ENCODE measurements around the gene NTN1.
"Not testable (repeated sequence)": the region's sequence is repeated elsewhere in the genome, so short reads cannot be mapped to it uniquely, and the experiment has no call there.

NTN1 gene

DNA sequence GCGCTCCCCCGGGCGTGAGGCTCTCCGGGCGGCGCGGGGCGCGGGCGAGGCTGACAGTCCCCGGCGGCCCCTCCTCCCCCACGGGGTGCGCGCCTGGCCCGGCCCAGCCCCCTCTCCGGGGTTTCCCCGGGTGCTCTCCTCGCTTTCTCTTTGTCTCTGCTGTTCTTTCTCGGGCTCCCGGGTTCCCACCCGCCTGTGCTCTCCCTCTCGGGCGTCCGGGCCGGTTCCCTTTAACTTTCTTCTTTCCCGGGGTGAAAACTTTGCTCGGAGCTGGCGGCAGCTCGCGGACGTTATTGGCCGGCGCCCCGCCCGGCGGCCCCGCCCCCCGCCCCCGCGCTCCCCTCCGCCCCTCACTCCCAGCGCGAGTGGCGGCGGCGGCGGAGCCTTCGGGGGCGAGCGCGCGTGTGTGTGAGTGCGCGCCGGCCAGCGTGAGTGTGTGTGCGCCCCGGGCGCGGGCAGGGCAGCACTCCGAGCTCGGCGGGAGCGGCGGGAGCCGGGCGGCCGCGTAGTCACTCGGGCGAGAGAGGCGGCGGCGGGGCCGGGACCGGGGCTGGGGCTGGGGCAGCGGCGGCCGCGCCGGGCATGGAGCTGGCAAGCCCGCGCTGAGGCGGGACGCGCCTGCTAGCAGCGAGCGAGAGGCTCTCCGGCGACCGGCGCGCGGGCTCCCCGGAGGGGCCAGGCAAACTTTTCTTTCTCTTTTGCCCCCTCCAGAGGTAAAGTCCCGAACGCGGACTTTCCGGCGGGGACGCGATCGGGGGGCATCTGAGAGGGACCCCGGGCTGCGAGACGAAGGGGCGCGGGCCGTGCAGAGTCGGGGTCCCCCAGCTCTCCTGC, at the start of gene NTN1:
TSS of gene NTN1 (plus strand) at position 353 of the 834 bp plus-strand sequence. CDS start 864 bp downstream, outside the sequence.
- peak; percentile 55 to 56 for DNase-seq

DNA sequence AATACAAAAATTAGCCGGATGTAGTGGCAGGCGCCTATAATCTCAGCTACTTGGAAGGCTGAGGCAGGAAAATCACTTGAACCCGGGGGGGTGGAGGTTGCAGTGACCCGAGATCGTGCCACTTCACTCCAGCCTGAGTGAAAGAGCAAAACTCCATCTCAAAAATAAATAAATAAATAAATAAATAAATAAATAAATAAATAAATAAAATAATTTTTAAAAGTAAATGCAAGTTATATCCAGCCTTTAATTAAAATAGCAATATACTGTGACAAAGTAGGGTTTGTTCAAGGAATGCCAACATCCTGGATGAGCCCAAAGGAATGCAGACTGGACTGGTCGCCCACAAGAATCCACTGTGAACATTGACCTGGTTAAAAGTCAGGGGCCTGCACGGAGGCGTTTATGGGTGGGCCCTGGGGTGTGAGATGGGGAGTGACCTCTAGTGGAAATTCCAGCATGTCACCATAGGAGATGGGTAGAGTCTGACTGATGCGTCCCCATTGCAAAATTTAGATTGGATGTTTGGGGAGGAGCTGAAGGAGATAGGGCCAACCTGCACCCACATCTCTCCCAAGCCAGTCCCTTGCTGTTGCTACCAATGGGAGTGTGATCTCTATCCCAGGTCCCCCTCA, 46.1 kb upstream of the NTN1 start:
- DNase-seq: no peak

GRCh38 chr17:8976638-8977037, 44.7 kb upstream of the NTN1 start:
- no peak for DNase-seq

DNA sequence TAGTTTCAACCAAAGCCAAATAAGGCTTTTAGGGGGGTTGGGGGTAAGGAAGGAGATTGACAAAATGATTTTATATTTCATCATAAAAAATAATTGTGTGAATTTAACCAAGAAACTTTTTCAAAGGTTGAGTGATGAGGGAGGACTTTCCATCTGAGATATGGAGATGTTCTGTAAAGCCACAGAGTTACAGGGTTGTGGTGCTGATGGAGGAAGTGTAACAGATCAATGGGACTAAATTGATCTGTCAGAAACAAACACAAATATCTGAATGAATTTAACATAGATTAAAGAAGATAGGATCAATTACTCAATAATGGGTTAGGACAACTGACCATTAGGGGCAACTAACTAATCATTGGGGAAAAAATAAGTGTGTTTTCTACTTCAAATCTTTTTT, 41.6 kb upstream of the NTN1 start:
- DNase-seq: no peak

DNA sequence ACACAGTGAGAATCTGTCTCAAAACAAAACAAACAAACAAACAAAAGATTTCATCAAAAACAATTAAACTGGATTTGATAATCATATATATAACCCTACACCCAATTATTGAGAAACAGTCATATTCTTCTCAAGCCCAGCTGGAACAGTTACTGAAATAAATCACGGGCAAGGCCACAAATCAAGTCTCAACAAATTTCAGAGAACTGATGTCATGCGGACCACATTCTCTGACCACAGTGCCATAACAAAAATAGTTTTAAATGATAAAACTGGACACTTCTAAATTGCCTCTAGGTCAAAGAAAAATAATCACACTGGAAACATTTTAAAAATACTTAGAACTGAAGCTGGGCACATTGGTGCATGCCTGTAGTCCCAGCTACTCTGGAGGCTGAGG, 39.9 kb upstream of the NTN1 start:
- no peak for DNase-seq

- DNase-seq: not testable (repeated sequence)
These were observed 37.1 kb upstream of the NTN1 start for GRCh38 chr17:8984225-8984624.

DNA sequence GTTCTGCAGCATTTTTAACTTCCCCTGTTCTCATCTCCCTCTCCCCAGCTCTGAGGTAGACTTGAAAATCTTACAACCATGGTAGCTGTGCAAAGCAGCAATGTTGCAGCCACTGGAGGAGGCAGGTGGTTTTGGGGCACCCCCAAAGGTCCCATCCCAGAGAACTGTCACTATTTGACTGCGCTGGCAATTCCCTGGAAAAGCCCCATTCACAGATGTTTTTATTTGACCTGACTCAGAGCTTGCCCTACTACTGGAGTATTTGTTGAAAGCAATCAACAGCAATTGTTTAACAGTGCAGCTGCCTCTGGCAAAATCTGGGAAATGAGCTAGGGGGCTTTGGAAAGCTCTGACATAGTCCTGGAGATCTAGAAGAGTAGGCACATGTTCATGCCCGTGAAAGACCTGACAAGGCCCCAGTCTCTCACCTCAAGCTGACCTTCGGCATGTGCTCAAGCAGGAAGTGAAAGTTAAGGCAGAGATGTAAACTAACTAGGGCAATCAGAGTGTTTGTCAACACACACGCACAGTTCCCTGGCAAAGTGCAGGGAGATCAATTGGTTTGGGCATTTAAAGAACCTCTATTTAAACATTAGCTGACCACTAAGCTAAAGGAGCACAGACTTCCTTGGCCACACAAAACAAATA, 36.1 kb upstream of the NTN1 start:
- no peak for DNase-seq

DNA sequence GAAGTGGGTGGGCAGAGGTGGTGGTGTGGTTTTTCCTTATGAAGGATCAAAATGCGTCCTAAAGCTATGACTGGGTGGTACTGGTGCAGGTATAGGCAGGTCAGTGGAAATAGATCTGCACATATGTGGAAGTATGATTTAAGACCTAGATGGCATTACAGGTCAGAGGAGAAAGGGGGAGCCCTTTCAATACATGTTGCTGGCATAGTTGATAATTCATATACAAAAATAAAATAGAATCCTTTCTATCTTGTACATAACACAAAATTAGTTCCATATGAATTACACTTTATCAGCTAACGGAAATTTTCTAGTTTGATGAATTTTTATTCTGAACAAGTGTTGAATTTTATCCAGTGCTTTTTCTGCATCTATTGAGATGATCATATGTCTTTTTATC, 35.0 kb upstream of the NTN1 start:
- no peak for DNase-seq

DNA sequence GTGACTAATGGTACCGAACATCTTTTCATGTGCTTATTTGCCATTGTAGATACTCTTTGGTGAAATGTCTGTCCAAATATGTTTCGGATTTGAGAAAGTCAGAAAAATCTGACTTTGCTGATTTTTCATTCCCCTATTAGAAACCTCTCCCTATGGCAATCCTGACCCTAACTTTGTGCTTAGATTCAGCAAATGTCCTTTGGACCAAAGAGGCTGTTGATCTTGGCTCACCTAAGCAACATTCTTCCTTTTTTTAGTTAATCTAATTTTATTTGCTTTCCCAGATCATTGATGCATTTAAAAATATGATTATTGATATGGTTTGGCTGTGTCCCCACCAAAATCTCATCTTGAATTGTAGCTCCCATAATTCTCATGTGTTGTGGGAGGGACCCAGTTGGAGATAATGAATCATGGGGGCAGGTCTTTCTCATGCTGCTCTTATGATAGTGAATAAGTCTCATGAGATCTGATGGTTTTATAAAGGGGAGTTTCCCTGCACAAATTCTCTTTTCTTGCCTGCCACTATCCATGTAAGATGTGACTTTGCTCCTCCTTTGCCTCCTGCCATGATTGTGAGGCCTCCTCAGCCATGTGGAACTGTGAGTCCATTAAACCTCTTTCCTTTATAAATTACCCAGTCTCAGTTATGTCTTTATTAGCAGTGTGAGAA, 32.9 kb upstream of the NTN1 start:
- not testable (repeated sequence) for DNase-seq

GRCh38 chr17:8991514-8992285, 29.6 kb upstream of the NTN1 start:
- DNase-seq: peak; percentile 59 to 61

GRCh38 chr17:8994319-8994718, 27.0 kb upstream of the NTN1 start:
- peak; percentile 58 to 63 for DNase-seq

GRCh38 chr17:8995711-8996110, 25.6 kb upstream of the NTN1 start:
- DNase-seq: no peak

DNA sequence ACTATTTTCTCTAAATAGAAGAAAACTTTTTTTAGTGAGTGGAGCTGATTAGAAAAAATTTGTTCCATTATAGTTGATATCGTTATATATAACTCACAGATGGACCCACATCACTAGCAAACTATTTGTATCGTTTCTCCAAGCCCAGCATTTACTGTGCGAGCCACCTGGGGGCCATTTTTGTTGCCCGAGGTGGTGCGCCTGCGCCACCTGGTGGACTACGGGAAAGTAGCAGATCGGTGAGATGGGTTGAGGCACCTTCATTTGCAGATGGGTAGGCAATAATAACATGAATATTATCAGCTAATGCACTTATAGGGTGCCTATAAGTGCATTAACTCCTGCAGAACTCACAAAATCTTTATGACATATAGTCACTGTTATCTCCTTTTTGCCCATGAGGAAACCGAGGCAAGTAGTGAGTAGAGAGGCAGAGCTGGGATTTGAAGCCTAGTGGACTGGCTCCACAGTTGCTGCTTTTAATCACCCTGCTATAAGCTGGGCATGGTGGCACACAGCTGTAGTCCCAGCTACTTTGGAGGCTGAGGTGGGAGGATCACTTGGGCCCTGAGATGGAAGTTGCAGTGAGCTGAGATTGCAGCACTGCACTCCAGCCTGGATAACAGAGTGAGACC, 23.2 kb upstream of the NTN1 start:
- peak; percentile 74 to 77 for DNase-seq

DNA sequence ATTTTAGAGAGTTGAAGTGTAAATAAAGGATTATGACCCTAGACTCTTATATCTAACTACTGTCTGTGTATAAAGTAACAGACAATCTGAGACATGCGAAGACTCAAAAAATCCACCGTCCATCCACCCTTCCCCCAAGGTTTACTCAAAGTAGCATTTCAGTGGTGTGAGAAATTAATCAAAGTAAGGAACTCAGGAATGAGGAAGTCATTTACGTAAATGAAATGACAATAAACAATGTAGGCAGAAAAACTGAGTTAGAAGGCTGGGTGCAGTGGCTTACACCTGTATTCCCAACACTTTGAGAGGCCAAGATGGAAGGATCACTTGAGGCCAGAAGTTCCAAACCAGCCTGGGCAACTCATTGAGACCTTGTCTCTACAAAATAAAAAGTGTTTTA, 19.8 kb upstream of the NTN1 start:
- DNase-seq: no peak

- DNase-seq: no peak
These were observed 19.1 kb upstream of the NTN1 start for GRCh38 chr17:9002227-9002605.

DNA sequence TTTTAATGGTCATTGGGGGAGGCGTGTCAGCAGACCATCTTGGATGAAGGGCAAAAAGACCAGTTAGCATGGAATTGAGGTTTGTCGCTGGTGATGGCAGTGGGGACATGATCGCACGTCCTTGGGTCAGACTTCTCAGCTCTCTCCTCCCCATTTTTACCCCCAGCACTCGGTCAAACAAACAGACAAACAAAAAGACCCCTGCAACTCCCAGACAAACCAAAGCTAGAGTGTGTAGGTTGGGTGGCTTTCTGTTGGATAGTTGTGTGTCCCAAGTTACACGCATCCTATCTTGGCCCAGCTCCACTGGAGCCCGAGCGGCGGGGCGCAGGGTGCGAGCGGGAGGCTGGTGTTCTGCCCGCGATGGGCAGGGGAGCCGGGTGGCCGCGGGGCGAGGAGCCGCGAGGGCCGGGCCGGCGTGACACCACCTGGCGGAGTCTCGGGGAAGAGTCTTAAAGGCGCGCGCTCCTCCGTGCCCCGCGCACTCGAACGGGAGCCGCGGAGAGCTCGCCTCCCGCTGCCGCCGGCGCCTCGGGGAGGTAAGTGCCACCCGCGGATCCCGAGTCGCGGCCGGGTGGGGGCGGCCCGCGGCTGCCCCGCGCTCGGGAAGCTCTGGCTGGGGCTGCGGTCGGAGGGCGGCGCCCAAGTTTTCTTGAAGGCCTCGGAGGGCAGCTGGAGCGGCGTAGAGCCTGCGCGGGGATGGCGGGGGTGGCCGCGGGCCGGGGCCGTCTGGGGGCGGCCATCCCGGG, 18.5 kb upstream of the NTN1 start:
- peak in 1 of 2 experiments; percentile 16 for DNase-seq

GRCh38 chr17:9003355-9004131, 17.8 kb upstream of the NTN1 start:
- no peak for DNase-seq

- no peak for DNase-seq
These were observed 17.0 kb upstream of the NTN1 start for GRCh38 chr17:9004132-9004960.

DNA sequence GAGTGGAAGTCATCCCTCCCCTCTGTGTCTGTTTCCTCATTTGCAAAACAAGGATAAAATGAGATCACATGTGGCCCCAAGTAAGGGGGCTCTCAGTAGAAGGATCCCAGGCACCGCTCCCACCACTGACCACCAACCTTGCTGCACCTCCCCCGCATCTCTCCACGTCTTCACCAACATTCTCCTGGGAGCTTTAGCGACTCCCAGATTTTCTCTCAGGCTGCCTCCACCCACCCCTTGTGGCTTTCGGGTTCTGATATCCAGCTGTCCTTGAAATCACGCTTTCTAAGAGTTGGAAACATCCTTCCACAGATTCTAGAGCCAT, 16.4 kb upstream of the NTN1 start:
- DNase-seq: no peak

Data from activated CD4-positive, alpha-beta T cell treated with anti-CD3 and anti-CD28 coated beads, Interleukin-2, amount 50 U/mL, for 4 hours (primary cell).